Measurements from ENCODE around the gene PARD3.

- TF ChIP-seq POLR2AphosphoS5 (IDR thresholded peaks at IDR 0.05) (no peak), POLR2A (IDR thresholded peaks at IDR 0.05) (no peak)
Measured at GRCh38 chr10:34160595-34160994, 654.5 kb downstream of the PARD3 start.
